Neural cell (in vitro differentiated cells): ENCODE data around the gene OSBPL9. TPM values are rescaled to one million over a fixed set of nuclear protein-coding genes. Genes with fewer than 3 reads are reported as not detected.

ENCODE experiments used
- H2AFZ ChIP-seq: fragments of 200-600, 300-800 bp; sonication (generic), shearing (Covaris generic); 2 replicates; pipeline ENCODE4 v1.6.0; 2014; ENCODE audit warnings: low read depth, mild to moderate bottlenecking, antibody characterized with exemption, low read length, moderate library complexity
- H3F3A ChIP-seq: fragments of 200-600 bp; shearing (Covaris generic); 2 replicates; pipeline ENCODE4 v1.6.1; 2016; ENCODE audit warnings: mild to moderate bottlenecking, moderate library complexity, mixed read lengths, antibody characterized with exemption, low read length; ENCODE audit not compliant: insufficient read depth, poor library complexity, severe bottlenecking
- H3K27ac ChIP-seq: fragments of 200-600, 300-800 bp; sonication (generic), shearing (Covaris generic); 2 replicates; pipeline ENCODE4 v1.5.1; 2014; ENCODE audit warnings: mild to moderate bottlenecking, low read length, moderate library complexity
- H3K27me3 ChIP-seq: fragments of 300-800, 200-600 bp; sonication (generic), shearing (Covaris generic); 2 replicates; pipeline ENCODE4 v1.6.0; 2014; ENCODE audit warnings: mild to moderate bottlenecking, low read depth, low read length, moderate library complexity; ENCODE audit not compliant: insufficient read depth
- H3K36me3 ChIP-seq: fragments of 300-800, 200-600 bp; sonication (generic), shearing (Covaris generic); 2 replicates; pipeline ENCODE4 v1.5.1; 2014; ENCODE audit warnings: mild to moderate bottlenecking, antibody characterized with exemption, low read length, moderate library complexity; ENCODE audit not compliant: insufficient read depth
- H3K4me2 ChIP-seq: fragments of 300-800, 200-600 bp; sonication (generic), shearing (Covaris generic); 2 replicates; pipeline ENCODE4 v1.6.0; 2014; ENCODE audit warnings: mild to moderate bottlenecking, low read length
- H3K4me3 ChIP-seq: fragments of 300-800, 200-600 bp; sonication (generic), shearing (Covaris generic); 2 replicates; pipeline ENCODE4 v1.5.1; 2014; ENCODE audit warnings: mild to moderate bottlenecking, low read length, moderate library complexity
- H3K79me2 ChIP-seq: fragments of 200-600 bp; shearing (Covaris generic); replicated peaks from 2 replicates; pipeline ENCODE4 v1.6.0; 2014; ENCODE audit warnings: mild to moderate bottlenecking, low read length, moderate library complexity; ENCODE audit not compliant: insufficient read depth
- H3K9ac ChIP-seq: fragments of 300-800, 200-600 bp; sonication (generic), shearing (Covaris generic); 2 replicates; pipeline ENCODE4 v1.6.1; 2016; ENCODE audit warnings: mild to moderate bottlenecking, low read length, mixed read lengths
- H3K9me2 ChIP-seq: fragments of 200-600 bp; shearing (Covaris generic); 2 replicates; pipeline ENCODE4 v1.6.1; 2016; ENCODE audit warnings: mild to moderate bottlenecking, low read length, mixed read lengths; ENCODE audit not compliant: insufficient read depth
- H3K9me3 ChIP-seq: fragments of 200-600, 300-800 bp; sonication (generic), shearing (Covaris generic); 2 replicates; pipeline ENCODE4 v1.6.1; 2016; ENCODE audit warnings: mild to moderate bottlenecking, mixed run types, low read length, moderate library complexity, mixed read lengths
- H4K20me1 ChIP-seq: fragments of 200-600 bp; shearing (Covaris generic); 2 replicates; pipeline ENCODE4 v1.6.1; 2016; ENCODE audit warnings: mild to moderate bottlenecking, mixed run types; ENCODE audit not compliant: insufficient read depth
- EP300 ChIP-seq: fragments of 450-650 bp; conservative IDR thresholded peaks from 2 replicates; pipeline ENCODE4 v1.6.1; 2014; ENCODE audit warnings: antibody characterized with exemption, mild to moderate bottlenecking, moderate library complexity; ENCODE audit not compliant: poor library complexity, severe bottlenecking
- EZH2 ChIP-seq: fragments of 200-600, 300-800 bp; shearing (Covaris generic), sonication (generic); IDR thresholded peaks from 2 replicates; pipeline ENCODE4 v1.6.1; 2014; ENCODE audit warnings: antibody characterized with exemption, low read length, borderline replicate concordance, mild to moderate bottlenecking; ENCODE audit not compliant: insufficient read depth, poor library complexity, severe bottlenecking
- MXI1 ChIP-seq: fragments of 450-650 bp; conservative IDR thresholded peaks from 2 replicates; pipeline ENCODE4 v1.6.1; 2014; ENCODE audit warnings: antibody characterized with exemption, mild to moderate bottlenecking; ENCODE audit not compliant: poor library complexity, severe bottlenecking
- POLR2AphosphoS5 ChIP-seq: IDR thresholded peaks from 2 replicates; pipeline ENCODE4 v1.6.1; 2012
- RAD21 ChIP-seq: fragments of 450-650 bp; conservative IDR thresholded peaks from 2 replicates; pipeline ENCODE4 v1.6.1; 2014; ENCODE audit warnings: antibody characterized with exemption, mild to moderate bottlenecking, moderate library complexity
- SMC3 ChIP-seq: fragments of 450-650 bp; conservative IDR thresholded peaks from 2 replicates; pipeline ENCODE4 v1.6.1; 2014; ENCODE audit warnings: antibody characterized with exemption, mild to moderate bottlenecking, moderate library complexity; ENCODE audit not compliant: poor library complexity
- TAF1 ChIP-seq: IDR thresholded peaks from 2 replicates; pipeline ENCODE4 v1.6.1; 2012; ENCODE audit warnings: low read depth
- polyA plus RNA-seq: library from polyadenylated mRNA; depleted of rRNA; stranded (reverse); fragments of >200 nt; gene quantifications from 2 replicates; pipeline ENCODE4 v1.2.3, GENCODE V29; 2014
- small RNA-seq, 3 experiments: library from RNA; depleted of rRNA; stranded (forward); fragments of <200 nt; gene quantifications; one replicate each; pipeline ENCODE3, GENCODE V24; 2012
- TF ChIP-seq, protein P1 (sequence below): fragments of 450-650 bp; IDR thresholded peaks from 2 replicates; pipeline ENCODE4 v1.5.1; 2014; ENCODE audit warnings: antibody characterized with exemption, mild to moderate bottlenecking, moderate library complexity; ENCODE audit not compliant: poor library complexity, severe bottlenecking
- TF ChIP-seq, protein P2 (sequence below): IDR thresholded peaks from 2 replicates; pipeline ENCODE4 v1.6.1; 2012; ENCODE audit warnings: borderline replicate concordance

OSBPL9 gene
- polyA plus RNA-seq, 1 donor from 2014 or later = 117 TPM

DNA sequence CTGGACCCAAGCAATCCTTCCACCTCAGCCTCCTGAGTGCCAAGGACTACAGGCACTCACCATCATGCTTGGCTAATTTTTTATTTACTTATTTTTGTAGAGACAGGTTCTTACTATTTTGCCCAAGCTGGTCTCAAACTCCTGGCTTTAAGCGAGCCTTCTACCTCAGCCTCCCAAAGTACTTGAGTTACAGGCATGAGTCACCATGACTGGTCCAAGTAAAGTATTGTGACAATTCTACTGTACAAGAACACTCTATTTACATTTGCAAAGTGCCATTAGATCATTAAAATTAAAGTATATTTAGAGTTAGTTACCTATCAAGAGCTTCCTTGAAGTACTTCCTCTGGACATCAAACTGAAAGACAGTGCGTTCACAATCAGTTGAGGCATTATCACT is 216.8 kb downstream of the OSBPL9 start:
- Histone ChIP-seq H3K9me2 (no peaks in the 10 kb centered on the region), H3K4me3 (no peak overlapping the region), H3K9me3 (no peaks in the 10 kb centered on the region), H3K27ac (no peak overlapping the region), H3K79me2 (no peaks in the 10 kb centered on the region), H3F3A (no peaks in the 10 kb centered on the region), H2AFZ (no peak overlapping the region), H3K4me2 (no peak overlapping the region), H3K36me3 (peaks cover 4% of the 10 kb centered on the region), H3K9ac (no peak overlapping the region), H3K27me3 (no peaks in the 10 kb centered on the region), H4K20me1 (no peaks in the 10 kb centered on the region)
- no peak for TF ChIP-seq RAD21
- TF ChIP-seq, protein P1, sequence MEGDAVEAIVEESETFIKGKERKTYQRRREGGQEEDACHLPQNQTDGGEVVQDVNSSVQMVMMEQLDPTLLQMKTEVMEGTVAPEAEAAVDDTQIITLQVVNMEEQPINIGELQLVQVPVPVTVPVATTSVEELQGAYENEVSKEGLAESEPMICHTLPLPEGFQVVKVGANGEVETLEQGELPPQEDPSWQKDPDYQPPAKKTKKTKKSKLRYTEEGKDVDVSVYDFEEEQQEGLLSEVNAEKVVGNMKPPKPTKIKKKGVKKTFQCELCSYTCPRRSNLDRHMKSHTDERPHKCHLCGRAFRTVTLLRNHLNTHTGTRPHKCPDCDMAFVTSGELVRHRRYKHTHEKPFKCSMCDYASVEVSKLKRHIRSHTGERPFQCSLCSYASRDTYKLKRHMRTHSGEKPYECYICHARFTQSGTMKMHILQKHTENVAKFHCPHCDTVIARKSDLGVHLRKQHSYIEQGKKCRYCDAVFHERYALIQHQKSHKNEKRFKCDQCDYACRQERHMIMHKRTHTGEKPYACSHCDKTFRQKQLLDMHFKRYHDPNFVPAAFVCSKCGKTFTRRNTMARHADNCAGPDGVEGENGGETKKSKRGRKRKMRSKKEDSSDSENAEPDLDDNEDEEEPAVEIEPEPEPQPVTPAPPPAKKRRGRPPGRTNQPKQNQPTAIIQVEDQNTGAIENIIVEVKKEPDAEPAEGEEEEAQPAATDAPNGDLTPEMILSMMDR = no peak
- no peak for TF ChIP-seq TAF1
- TF ChIP-seq EP300 = no peak

DNA sequence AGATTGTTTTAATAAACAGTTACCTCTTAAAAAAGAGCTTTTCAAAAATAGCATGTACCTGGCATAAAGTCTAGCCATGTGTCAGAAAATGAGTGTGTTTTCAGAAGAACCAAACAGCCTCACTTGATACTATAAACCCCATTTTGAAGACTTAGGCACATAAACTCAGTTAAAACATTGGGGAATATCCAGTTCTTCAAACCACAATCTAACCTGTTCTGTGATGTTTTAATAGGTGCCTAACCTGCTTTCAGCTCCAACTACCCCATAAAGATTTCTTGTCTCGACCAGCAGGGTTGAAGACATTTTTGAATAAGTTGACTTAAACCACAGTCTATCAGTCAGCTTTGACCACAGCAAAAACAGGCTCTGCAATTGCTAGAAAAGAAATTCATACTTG is 220.4 kb downstream of the OSBPL9 start:
- H3F3A ChIP-seq = no peaks in the 10 kb centered on the region
- H3K79me2 ChIP-seq = no peaks in the 10 kb centered on the region
- no peak overlapping the region for H3K4me3 ChIP-seq
- TF ChIP-seq SMC3 = no peak
- TF ChIP-seq EZH2 = no peak
- no peak for TF ChIP-seq POLR2AphosphoS5
- TF ChIP-seq MXI1 = no peak
- TF ChIP-seq EP300 = no peak
- TF ChIP-seq, protein P1 = no peak
- TF ChIP-seq, protein P2, sequence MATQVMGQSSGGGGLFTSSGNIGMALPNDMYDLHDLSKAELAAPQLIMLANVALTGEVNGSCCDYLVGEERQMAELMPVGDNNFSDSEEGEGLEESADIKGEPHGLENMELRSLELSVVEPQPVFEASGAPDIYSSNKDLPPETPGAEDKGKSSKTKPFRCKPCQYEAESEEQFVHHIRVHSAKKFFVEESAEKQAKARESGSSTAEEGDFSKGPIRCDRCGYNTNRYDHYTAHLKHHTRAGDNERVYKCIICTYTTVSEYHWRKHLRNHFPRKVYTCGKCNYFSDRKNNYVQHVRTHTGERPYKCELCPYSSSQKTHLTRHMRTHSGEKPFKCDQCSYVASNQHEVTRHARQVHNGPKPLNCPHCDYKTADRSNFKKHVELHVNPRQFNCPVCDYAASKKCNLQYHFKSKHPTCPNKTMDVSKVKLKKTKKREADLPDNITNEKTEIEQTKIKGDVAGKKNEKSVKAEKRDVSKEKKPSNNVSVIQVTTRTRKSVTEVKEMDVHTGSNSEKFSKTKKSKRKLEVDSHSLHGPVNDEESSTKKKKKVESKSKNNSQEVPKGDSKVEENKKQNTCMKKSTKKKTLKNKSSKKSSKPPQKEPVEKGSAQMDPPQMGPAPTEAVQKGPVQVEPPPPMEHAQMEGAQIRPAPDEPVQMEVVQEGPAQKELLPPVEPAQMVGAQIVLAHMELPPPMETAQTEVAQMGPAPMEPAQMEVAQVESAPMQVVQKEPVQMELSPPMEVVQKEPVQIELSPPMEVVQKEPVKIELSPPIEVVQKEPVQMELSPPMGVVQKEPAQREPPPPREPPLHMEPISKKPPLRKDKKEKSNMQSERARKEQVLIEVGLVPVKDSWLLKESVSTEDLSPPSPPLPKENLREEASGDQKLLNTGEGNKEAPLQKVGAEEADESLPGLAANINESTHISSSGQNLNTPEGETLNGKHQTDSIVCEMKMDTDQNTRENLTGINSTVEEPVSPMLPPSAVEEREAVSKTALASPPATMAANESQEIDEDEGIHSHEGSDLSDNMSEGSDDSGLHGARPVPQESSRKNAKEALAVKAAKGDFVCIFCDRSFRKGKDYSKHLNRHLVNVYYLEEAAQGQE = no peak
- TF ChIP-seq TAF1 = no peak
- TF ChIP-seq RAD21 = no peak
- no peak overlapping the region for H3K4me2 ChIP-seq
- H2AFZ ChIP-seq = no peak overlapping the region
- no peaks in the 10 kb centered on the region for H3K27me3 ChIP-seq
- H3K9me3 ChIP-seq = no peaks in the 10 kb centered on the region
- H3K9ac ChIP-seq = no peak overlapping the region
- no peaks in the 10 kb centered on the region for H3K36me3 ChIP-seq
- H3K27ac ChIP-seq = no peak overlapping the region
- H3K9me2 ChIP-seq = no peaks in the 10 kb centered on the region
- H4K20me1 ChIP-seq = no peaks in the 10 kb centered on the region

Small RNA genes within 50 kb of the gene (small RNA-seq; reads per million reads assigned to genes)
- gene AL050343.2 (0 reads per million in 3 experiments), gene RF00568 (0 to 0.03 (median 0) reads per million in 3 experiments)

Other genes starting within 250 kb of the OSBPL9 start
- gene EPS15, start 97.8 kb upstream of the OSBPL9 start, polyA plus RNA-seq = 91.9 and 101 TPM in 2 replicates